Kidney (tissue), 22 donors: ENCODE results near the gene USH1C. TPM values are rescaled to one million over a fixed set of nuclear protein-coding genes. Genes with fewer than 3 reads are reported as not detected.
A peak's percentile ranks its signal among the peaks of the same experiment; 100 is the strongest.

Source experiments
- DNase-seq, 5 donors: peaks; one replicate each; pipeline ENCODE4 v3.0.0-alpha.2; 2013 to 2020
- FAIRE-seq: peaks from 2 replicates; lab custom pipeline; 2012; peaks lifted over from hg19 to GRCh38; lab: Jason Lieb, UNC
- H3K27ac ChIP-seq, 2 donors: one replicate each; pipeline ENCODE4 v1.7.0; 2013; ENCODE audit warnings: low read depth in 2 of 2, low read length in 2 of 2, inconsistent platforms in 1 of 2
- H3K27me3 ChIP-seq: one replicate; pipeline ENCODE4 v1.7.1; 2013; ENCODE audit warnings: low read length, inconsistent platforms; ENCODE audit not compliant: control insufficient read depth, insufficient read depth
- H3K36me3 ChIP-seq, 3 donors: one replicate each; pipeline versions ENCODE4 v1.7.0 to v1.7.1; 2013; ENCODE audit warnings: low read length in 3 of 3, control low read depth in 1 of 3, inconsistent platforms in 1 of 3; ENCODE audit not compliant: insufficient read depth in 3 of 3, control insufficient read depth in 2 of 3
- H3K4me1 ChIP-seq, 3 donors: one replicate each; pipeline versions ENCODE4 v1.7.0 to v1.7.1; 2013; ENCODE audit warnings: low read length in 3 of 3, inconsistent platforms in 1 of 3, low read depth in 1 of 3; ENCODE audit not compliant: control insufficient read depth in 2 of 3, insufficient read depth in 2 of 3
- H3K4me3 ChIP-seq, 3 donors: one replicate each; pipeline versions ENCODE4 v1.7.0 to v1.8.1; 2013; ENCODE audit warnings: low read length in 3 of 3, control low read depth in 1 of 3, inconsistent platforms in 1 of 3
- H3K9ac ChIP-seq, 3 donors: one replicate each; pipeline versions ENCODE4 v1.7.0 to v1.7.1; 2013; ENCODE audit warnings: low read length in 3 of 3, control low read depth in 1 of 3, inconsistent platforms in 1 of 3
- H3K9me3 ChIP-seq, 3 donors: one replicate each; pipeline versions ENCODE4 v1.7.0 to v1.7.1; 2013; ENCODE audit warnings: low read length in 3 of 3, control low read depth in 1 of 3, inconsistent platforms in 1 of 3; ENCODE audit not compliant: control insufficient read depth in 2 of 3, insufficient read depth in 1 of 3
- intact Hi-C: fragments of 100-400 bp; cut with DNase I; formaldehyde crosslinking; loops from one replicate; pipeline ENCODE4 v1.11.1; 2022
- long read RNA-seq, 10 donors: library from polyadenylated mRNA in 1 of 10; unstranded in 1 of 10; transcript quantifications; one replicate each; pipeline ENCODE4 v2.0.0 and lab custom pipeline, GENCODE V29; 2021 to 2026
- polyA plus RNA-seq: library from polyadenylated mRNA; stranded (reverse); fragments of 350-450 nt; fragmentation: Illumina TruSeq; extraction: RNeasy Lipid Tissue Mini Kit (QIAGEN cat#74804); gene quantifications from one replicate; pipeline ENCODE4 v1.2.3, GENCODE V29; 2014; ENCODE audit warnings: low read depth, low replicate concordance; ENCODE audit not compliant: insufficient read depth
- total RNA-seq: library from RNA; stranded (reverse); fragmentation: NEBNext Ultra II Directional; extraction: Animal tissue kit (Norgen Biotek cat#: 25700); gene quantifications from one replicate; pipeline ENCODE4 v1.2.1, GENCODE V29; 2021
- TF ChIP-seq, protein P1 (sequence below): IDR thresholded peaks from 3 replicates; pipeline ENCODE4 v1.5.1; 2012; ENCODE audit warnings: mild to moderate bottlenecking, moderate library complexity, borderline replicate concordance; ENCODE audit not compliant: insufficient read depth; ENCODE audit errors: extremely low read depth
- donor health status: control.
- donor health status: control.
- donor health status: control.
- donor health status: control.
- donor health status: control.
- donor health status: DM: yes; HTN: yes; CAD: no.
- donor health status: Normal renal cell carcinoma (clear cell type).

USH1C gene
- total RNA-seq (38.6 TPM), polyA plus RNA-seq (107 TPM)
- long read RNA-seq, donor 1, partial matches to known transcripts, result 0 of 7 reads
- long read RNA-seq, donor 1, other reads (novel, unspliced or antisense), result 0 of 7 reads
- long read RNA-seq, donor 2, transcript USH1C-211 (1 exons, 1,194 nt), result major isoform, 10 of 23 reads
- long read RNA-seq, donor 2, partial matches to known transcripts, result 6 of 23 reads
- long read RNA-seq, donor 2, other reads (novel, unspliced or antisense), result 0 of 23 reads
- long read RNA-seq, donor 3, transcript USH1C-202 (21 exons, 2,237 nt), result minor isoform, 10 of 40 reads
- long read RNA-seq, donor 3, transcript USH1C-211 (1 exons, 1,194 nt), result major isoform, 15 of 40 reads
- long read RNA-seq, donor 3, partial matches to known transcripts, result 14 of 40 reads
- long read RNA-seq, donor 3, other reads (novel, unspliced or antisense), result 0 of 40 reads
- long read RNA-seq, donor 4, partial matches to known transcripts, result 0 of 7 reads
- long read RNA-seq, donor 4, other reads (novel, unspliced or antisense), result 0 of 7 reads
- long read RNA-seq, donor 5, partial matches to known transcripts, result 0 of 1 reads
- long read RNA-seq, donor 5, other reads (novel, unspliced or antisense), result 0 of 1 reads
- long read RNA-seq, donor 6, partial matches to known transcripts, result 0 of 5 reads
- long read RNA-seq, donor 6, other reads (novel, unspliced or antisense), result 0 of 5 reads
- long read RNA-seq, donor 7, transcript USH1C-202 (21 exons, 2,237 nt), result major isoform, 25 of 46 reads
- long read RNA-seq, donor 7, partial matches to known transcripts, result 8 of 46 reads
- long read RNA-seq, donor 7, other reads (novel, unspliced or antisense), result 7 of 46 reads
- long read RNA-seq, donor 8, partial matches to known transcripts, result 5 of 9 reads
- long read RNA-seq, donor 8, other reads (novel, unspliced or antisense), result 0 of 9 reads
- long read RNA-seq, donor 9, partial matches to known transcripts, result 0 of 5 reads
- long read RNA-seq, donor 9, other reads (novel, unspliced or antisense), result 0 of 5 reads
- long read RNA-seq, donor 10, transcript USH1C-211 (1 exons, 1,194 nt), result major isoform, 13 of 24 reads
- long read RNA-seq, donor 10, partial matches to known transcripts, result 7 of 24 reads
- long read RNA-seq, donor 10, other reads (novel, unspliced or antisense), result 0 of 24 reads

DNA sequence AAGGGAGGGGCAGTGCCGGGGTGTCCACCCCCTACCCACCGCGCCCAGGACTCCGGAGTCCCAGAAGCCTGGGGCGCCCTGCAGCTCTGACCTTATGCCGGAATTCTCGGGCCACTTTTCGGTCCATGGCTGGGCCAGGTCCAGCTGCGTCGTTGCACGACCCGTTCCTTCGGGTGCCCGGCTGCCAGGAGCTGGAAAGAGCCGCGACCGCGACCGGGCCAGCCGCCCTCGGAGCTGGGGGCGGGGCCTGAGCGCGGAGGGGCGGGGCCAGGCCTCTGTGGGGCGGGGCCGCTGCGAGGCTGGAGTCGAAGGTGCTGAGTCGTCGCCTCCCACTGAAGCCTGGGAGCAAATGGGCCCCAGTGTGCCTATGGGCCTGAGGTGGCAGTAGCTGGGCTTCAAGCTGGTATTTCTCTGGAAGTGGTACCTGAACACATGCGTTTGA is at the start of gene USH1C:
TSS of gene USH1C (minus strand) at position 236 of the 442 bp plus-strand sequence. CDS start at position 127, 109 bp downstream.
- no peaks in the 10 kb centered on the region for H3K9me3 ChIP-seq
- H3K4me1 ChIP-seq, result peaks cover 0 to 6% (median 3%) of the 10 kb centered on the region in 3 donors
- no peaks in the 10 kb centered on the region for H3K27me3 ChIP-seq
- peak within 1 kb of the TSS in 2 of 3 donors; percentile 59 to 64 for H3K4me3 ChIP-seq
- H3K36me3 ChIP-seq, result no peaks in the 10 kb centered on the region
- intact Hi-C loops, result no loop called here
- TF ChIP-seq, protein P1, sequence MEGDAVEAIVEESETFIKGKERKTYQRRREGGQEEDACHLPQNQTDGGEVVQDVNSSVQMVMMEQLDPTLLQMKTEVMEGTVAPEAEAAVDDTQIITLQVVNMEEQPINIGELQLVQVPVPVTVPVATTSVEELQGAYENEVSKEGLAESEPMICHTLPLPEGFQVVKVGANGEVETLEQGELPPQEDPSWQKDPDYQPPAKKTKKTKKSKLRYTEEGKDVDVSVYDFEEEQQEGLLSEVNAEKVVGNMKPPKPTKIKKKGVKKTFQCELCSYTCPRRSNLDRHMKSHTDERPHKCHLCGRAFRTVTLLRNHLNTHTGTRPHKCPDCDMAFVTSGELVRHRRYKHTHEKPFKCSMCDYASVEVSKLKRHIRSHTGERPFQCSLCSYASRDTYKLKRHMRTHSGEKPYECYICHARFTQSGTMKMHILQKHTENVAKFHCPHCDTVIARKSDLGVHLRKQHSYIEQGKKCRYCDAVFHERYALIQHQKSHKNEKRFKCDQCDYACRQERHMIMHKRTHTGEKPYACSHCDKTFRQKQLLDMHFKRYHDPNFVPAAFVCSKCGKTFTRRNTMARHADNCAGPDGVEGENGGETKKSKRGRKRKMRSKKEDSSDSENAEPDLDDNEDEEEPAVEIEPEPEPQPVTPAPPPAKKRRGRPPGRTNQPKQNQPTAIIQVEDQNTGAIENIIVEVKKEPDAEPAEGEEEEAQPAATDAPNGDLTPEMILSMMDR, result no peak
- FAIRE-seq, result no peak
- DNase-seq, result peak; percentile 45 to 83 (median 58)
- H3K27ac ChIP-seq, result peak within 1 kb of the TSS; percentile 65 to 80
- H3K9ac ChIP-seq, result peak within 1 kb of the TSS in 1 of 3 donors; percentile 66

DNA sequence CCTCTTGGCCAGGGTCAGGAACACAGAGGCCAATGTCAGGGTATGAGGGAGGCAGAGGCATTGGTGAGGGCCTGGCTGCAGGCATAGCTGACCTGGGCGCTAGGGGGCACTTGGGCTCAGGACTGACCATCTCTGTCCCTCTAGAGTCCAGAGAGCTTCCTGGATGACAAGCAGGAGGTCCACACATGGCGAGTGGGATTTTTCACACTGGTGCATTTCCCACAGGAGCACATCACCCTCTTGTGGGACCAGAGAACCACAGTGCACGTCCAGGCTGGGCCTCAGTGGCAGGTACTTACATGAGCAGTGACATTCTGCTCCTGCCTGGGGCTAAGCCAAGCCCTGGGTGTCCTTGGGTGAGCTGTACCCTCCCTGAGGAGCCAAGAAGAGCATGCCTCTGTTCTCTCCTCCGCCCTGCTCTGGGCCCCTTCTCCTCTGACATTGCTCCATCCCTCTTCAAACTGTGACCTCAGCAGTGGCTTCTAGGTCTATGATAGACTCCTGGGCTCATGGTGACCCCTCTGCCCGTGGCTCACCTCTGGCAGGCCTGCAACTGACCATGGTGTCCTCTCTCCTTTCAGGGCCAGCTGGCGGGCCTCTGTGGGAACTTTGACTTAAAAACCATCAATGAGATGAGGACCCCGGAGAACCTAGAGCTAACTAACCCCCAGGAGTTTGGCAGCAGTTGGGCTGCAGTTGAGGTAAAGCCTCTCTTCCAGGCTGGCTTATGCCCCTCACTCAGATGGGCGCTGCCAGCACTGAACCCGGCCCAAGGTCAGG is 49.4 kb upstream of the USH1C start:
- Histone ChIP-seq H3K4me3 (no peak overlapping the region), H3K36me3 (no peaks in the 10 kb centered on the region), H3K9me3 (no peaks in the 10 kb centered on the region), H3K4me1 (no peaks in the 10 kb centered on the region), H3K27ac (no peak overlapping the region), H3K27me3 (no peaks in the 10 kb centered on the region), H3K9ac (no peak overlapping the region)
- intact Hi-C loops, result loop anchor here (10.0 kb wide), 1 partner anchor 131 kb away; no protein-coding TSS in a partner anchor
- no peak for FAIRE-seq
- peak in 3 of 5 donors; percentile 8 to 47 (median 23) for DNase-seq
- TF ChIP-seq, protein P1, result no peak

GRCh38 chr11:17591293-17591692 is 47.1 kb upstream of the USH1C start:
- Histone ChIP-seq H3K27me3 (no peaks in the 10 kb centered on the region), H3K9ac (no peak overlapping the region), H3K9me3 (no peaks in the 10 kb centered on the region), H3K4me1 (no peaks in the 10 kb centered on the region), H3K27ac (no peak overlapping the region), H3K36me3 (no peaks in the 10 kb centered on the region), H3K4me3 (no peak overlapping the region)
- intact Hi-C loops, result loop anchor here (10.0 kb wide), 1 partner anchor 134 kb away; no protein-coding TSS in a partner anchor
- DNase-seq (peak in 1 of 5 donors; percentile 7), FAIRE-seq (no peak)
- TF ChIP-seq, protein P1, result no peak
